Activated CD4-positive, alpha-beta T cell treated with anti-CD3 and anti-CD28 coated beads for 24 hours (primary cell): ENCODE measurements around the gene DMRTB1.
"Not testable (repeated sequence)": the region's sequence is repeated elsewhere in the genome, so short reads cannot be mapped to it uniquely, and the experiment has no call there.

ENCODE experiments used
- DNase-seq, 2 donors: peaks; one replicate each; pipeline ENCODE4 v3.0.0-alpha.2; 2020; ENCODE audit warnings: low read depth in 2 of 2

Gene DMRTB1

GRCh38 chr1:53459321-53460175 lies at the start of gene DMRTB1:
Gene DMRTB1 (plus strand): TSS chr1:53459399. CDS start chr1:53459454, 55 bp downstream.
- DNase-seq, result no peak

DNA sequence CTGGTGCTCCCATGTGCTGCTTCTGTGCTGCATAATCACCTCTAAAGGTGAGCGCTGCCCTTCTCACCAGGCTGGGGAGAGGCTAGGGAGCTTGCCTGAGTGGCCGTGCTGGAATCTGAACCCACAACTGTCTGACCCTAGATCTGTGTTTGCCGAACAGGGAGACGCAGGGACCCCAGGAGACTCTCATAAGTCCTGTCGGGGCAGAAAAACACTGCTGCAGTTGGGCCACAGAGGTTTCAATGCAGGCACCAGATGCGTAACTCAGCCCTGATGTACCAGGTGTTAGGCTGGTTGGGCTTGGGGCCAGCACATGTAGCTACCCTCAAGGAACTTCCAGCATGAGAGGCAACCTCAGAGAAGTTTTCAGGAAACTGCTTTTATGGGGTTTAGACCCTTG lies 49.5 kb upstream of the DMRTB1 start:
- no peak for DNase-seq

DNA sequence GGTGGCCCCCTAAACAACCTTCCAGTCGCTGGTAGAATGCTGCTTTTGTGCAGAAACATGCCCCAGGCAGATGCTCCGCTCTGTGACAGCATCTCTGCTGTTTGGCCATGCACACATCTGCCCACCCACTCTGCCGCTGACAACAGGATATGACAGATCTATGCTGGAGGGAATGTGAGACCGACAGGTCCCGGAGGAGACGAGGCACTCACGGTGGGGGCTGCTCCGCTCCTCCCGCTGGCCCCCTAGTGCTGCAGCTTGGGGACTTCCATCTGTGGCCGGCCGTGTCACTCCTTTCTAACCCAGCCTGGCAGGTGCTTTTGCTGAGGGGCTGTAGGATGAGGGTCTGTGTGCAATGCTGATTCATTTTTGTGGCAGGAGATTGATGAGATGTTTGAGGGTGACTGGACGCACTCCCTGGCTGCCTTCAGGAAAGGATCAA lies 49.1 kb upstream of the DMRTB1 start:
- DNase-seq, result no peak

DNA sequence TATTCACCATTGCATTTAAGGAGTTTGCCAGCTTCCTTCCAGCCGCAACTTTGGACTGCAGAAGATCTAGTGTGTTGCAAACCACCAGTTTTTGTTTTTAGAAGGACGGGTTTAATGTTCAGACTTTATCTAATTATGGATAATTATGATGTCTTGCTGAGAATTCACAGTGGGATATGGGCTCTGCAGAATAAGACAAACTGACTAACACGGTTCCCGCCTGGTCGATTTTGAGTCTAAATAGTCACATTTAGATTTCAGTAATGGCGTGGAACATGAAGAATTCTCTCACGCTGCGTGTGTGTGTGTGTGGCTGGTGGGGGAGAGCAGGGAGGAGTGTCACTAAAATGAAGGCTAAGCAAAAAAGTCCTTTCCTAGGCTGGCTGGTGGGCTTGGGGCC lies 48.5 kb upstream of the DMRTB1 start:
- no peak for DNase-seq

DNA sequence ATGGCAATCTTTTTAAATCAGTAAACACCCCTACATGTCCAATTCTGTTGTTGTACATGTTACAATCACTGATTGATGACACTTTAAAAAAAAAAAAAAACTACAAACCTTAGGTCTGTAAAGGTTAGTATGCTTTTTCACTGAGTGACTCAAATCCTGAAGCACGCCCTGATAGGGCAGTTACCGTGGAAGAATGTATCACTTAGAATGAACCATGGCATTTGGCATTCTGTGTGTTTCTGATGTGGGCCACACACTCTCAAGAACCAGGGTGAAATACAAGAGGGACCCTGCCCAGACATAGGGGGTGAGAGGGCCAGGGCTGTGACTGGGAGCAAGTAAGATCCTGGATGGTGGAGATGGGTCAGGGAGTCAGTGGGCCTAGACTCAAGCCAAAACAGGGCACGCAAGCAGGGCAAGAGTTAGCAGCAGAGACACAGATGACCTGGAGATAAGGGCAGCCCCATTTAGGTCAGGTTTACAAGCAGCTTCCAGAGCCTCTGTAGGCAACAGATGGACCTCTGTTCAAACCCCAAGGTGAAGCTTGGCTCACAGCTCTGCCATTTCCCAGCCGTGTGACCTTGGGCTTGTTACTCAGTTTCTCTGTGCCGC lies 47.6 kb upstream of the DMRTB1 start:
- DNase-seq, result no peak

DNA sequence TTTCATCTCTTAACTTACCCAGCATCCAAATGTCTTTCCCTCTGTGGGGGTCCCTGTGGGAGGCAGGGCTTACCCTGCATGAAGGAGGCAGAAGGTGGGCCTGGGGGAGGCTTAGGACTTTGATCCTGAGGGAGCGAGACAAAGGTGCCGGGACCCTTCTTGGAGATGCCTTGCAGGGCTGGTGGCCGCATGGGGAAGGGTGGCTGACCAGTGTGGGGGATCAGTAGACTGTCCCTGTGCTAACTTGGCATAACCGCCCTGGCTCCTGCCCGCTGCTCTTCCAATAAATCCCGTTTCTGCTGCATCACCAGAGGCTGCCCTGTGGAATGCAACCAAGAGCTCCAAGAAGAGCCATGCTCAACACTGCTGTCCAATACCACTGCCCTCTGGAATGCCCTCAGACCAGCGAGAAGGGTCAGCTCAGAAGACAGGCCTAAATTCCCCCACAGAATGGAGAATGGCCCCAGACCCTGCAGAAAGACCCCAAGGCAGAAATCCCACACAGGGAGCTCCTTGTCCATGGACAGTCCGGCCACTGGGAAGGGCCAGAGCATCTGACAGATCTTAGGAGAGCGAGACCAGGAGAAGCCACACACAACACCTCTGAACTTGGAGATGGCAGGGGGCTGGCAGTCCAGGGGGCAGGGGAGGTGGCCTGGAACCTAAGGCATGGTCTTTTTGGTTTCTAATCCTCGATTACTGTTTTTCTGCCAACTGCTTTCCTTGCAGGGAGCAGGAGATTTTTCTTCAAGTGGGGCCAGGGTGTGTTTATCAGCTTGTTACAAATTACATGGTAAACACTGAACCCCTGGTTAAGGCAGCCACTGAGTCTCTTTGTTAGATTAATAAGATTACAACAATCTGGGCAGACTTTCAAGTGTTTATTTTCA lies 46.7 kb upstream of the DMRTB1 start:
- no peak for DNase-seq

GRCh38 chr1:53413175-53414001 lies 45.8 kb upstream of the DMRTB1 start:
- DNase-seq, result peak; percentile 19 to 44

GRCh38 chr1:53414632-53415031 lies 44.6 kb upstream of the DMRTB1 start:
- DNase-seq, result no peak

- DNase-seq, result no peak
Observed at GRCh38 chr1:53415432-53415831, 43.8 kb upstream of the DMRTB1 start.

- no peak for DNase-seq
Observed at GRCh38 chr1:53416269-53416813, 42.9 kb upstream of the DMRTB1 start.

DNA sequence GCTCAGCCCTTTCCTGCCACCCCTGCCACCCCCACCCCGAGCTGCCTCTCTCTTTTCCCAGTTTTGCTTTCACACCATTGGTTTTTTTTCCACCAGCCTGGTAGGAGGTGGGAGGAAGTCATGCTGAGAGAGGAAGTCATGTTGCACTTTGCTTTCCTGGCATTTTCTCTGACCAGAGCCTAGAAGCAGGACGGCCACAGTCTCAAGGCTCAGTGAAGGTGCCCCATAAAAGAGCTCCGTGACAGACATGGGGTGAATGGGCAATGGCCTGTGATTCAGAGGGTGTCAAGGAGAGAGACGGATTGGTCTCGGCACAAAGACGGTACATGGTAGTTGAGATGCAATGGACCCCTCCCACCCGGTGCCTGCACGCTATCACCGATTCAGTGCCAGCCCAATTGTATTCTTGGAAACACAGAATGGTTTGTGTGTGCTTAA lies 42.1 kb upstream of the DMRTB1 start:
- DNase-seq, result no peak

GRCh38 chr1:53419034-53419433 lies 40.2 kb upstream of the DMRTB1 start:
- no peak for DNase-seq

DNA sequence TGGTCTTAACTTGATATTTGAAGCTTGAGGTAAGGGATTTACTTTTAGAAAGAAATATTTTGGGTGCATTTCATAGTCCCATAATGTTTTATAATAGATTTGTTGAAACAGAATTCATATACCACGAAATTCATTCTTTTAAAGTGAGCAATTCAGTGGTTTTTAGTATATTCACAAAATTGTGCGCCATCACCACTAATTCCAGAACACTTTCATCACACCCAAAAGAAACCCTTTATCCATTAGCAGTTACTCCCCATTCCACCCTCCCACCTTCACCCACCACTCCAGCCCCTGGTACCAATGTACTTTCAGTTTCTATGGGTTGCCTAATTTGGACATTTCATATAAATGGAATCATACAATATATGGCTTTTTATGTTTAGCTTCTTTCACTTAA lies 38.9 kb upstream of the DMRTB1 start:
- no peak for DNase-seq

DNA sequence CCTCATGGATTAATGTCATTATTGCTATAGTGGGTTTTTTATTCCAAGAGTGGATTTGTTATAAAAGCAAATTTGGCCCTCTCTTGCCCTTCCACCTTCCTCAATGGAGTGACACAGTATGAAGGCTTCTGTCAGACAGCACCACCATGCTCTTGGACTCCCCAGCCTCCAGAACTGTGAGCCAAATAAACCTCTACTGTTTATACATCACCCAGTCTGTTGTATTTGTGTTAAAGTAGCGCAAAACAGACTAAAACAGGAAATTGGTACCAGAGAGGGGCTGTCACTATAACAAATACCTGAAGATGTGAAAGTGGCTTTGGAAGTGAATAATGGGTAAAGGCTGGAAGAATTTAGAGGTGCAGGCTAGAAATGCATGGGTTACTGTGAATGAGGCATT lies 38.0 kb upstream of the DMRTB1 start:
- DNase-seq, result no peak

DNA sequence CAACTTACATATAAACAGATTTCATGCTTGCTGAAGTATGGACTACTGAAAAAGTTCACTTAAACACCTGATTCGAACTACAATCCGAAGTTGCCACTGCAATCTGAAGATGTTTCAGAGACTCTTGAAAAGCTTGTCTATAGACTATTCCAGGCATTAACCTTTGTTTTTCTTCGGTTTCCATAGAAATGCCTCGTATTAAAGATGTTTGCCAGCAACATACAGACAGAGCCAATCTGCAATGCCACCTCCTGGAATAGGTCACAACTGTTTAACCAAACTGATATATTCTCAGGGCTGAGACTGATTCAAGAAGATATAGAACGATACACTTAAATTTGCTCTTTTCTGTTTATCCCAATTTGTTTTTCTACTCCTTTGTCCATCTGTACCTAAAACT lies 28.9 kb upstream of the DMRTB1 start:
- DNase-seq, result no peak

GRCh38 chr1:53430779-53431178 lies 28.4 kb upstream of the DMRTB1 start:
- no peak for DNase-seq

DNA sequence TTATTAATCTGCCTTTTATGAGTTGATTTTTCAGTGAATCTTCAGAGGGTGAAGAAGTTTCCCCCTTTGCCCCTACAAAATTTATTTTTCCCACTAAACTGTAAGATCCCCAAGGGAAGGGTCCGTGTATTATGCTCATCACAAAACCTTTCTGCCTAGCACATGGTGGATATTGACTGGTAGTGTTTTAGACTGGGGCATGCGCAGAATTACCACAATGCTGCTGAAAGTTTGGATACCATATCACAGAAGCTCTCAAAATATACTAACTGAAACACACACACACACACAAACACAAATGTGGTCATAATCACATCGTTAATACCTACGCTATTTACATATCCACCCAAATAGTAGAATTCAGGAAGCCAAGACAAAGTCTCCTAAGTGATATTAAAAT lies 28.0 kb upstream of the DMRTB1 start:
- DNase-seq, result no peak

GRCh38 chr1:53431805-53432565 lies 27.2 kb upstream of the DMRTB1 start:
- no peak for DNase-seq

GRCh38 chr1:53432611-53433010 lies 26.6 kb upstream of the DMRTB1 start:
- DNase-seq, result no peak

DNA sequence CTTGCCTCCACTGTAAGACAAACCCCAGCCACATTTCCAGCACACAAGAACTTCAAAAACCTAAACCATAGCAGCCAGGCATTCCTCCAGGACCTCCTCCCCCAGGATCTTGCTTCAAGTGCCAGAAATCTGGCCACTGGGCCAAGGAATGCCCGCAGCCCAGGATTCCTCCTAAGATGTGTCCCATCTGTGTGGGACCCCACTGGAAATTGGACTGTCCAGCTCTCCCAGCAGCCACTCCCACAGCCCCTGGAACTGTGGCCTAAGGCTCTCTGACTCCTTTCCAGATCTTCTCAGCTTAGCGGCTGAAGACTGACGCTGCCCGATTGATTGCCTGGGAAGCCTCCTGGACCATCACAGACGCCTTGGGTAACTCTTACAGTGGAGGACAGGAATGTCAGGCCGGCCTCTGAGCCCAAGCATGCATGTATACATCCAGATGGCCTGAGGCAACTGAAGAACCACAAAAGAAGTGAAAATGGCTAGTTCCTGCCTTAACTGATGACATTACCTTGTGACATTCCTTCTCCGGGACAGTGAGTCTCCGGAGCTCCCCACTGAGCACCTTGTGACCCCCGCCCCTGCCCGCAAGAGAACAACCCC lies 24.7 kb upstream of the DMRTB1 start:
- not testable (repeated sequence) for DNase-seq
